Measurements from ENCODE around the gene ADAMTS14.

ADAMTS14 gene

DNA sequence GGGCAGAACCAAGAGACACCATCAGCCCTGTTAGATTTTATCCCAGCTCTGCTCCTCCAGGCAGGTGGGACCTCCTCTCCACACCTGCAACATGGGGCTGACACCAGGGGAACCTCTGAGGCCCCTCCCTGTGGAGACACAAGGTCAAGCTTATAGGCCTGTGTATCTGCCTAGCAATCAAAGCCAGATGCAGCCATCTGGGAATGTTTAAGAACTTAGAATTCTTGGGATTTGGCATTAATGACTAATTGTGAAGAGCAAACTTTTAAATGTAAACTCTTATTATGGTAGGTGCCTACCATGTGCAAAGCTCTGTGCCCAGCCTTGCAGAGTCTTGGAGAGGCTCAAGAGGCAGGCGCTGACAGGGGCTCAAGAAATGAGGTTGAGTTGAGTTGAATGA is 60.7 kb downstream of the ADAMTS14 start:
- H3K27ac ChIP-seq = no peak overlapping the region
- TF ChIP-seq CTCF (IDR thresholded peaks at IDR 0.05) (no peak), ZFX (IDR thresholded peaks at IDR 0.05; ENCODE audit: borderline replicate concordance) (no peak)

DNA sequence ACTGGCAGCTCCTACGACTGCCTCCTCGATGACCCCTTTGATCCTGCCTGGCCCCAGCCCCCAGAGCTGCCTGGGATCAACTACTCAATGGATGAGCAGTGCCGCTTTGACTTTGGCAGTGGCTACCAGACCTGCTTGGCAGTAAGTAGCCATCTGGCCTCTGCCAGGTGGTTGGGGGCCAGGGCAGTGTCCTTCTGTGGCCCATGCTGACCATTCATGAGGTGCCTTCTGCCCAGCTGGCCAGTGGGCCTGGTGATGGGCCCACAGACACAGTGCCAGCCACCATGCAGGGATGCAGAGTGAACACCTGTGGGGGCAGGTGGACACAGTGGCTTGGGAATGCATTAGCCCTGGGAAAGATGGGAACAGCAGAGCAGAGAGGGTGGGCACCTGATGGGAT is 62.9 kb downstream of the ADAMTS14 start:
- TF ChIP-seq CTCF (IDR thresholded peaks at IDR 0.05) (no peak), ZFX (IDR thresholded peaks at IDR 0.05; ENCODE audit: borderline replicate concordance) (no peak)
- no peak overlapping the region for H3K27ac ChIP-seq

- no peak overlapping the region for H3K27ac ChIP-seq
- no peak for TF ChIP-seq ZFX (IDR thresholded peaks at IDR 0.05; ENCODE audit: borderline replicate concordance)
- no peak for TF ChIP-seq CTCF (IDR thresholded peaks at IDR 0.05)
Observed at GRCh38 chr10:70736525-70736924, 64.2 kb downstream of the ADAMTS14 start.

DNA sequence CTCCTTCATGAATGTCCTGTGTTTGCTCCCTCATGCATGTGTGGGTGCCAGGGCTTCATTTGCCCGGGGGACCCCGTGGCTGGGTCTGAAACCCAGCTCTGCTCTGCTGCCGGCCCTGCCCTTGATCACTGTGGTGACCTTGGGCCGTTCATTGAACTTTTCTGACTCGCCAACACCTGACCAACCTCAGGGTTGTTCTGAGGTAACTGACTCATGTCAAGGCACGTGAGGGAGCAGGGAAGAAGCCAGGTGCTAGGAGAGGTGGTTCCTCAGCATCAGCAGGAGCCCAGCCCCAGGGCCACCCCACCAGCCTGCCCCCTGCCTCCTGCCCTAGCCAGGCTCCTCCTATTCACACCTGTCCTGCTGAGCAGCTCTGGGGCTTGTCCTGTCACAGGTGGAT is 64.9 kb downstream of the ADAMTS14 start:
- TF ChIP-seq CTCF (IDR thresholded peaks at IDR 0.05) = no peak
- TF ChIP-seq ZFX (IDR thresholded peaks at IDR 0.05; ENCODE audit: borderline replicate concordance) = no peak
- no peak overlapping the region for H3K27ac ChIP-seq

- H3K27ac ChIP-seq = no peak overlapping the region
- TF ChIP-seq CTCF (IDR thresholded peaks at IDR 0.05) = no peak
- no peak for TF ChIP-seq ZFX (IDR thresholded peaks at IDR 0.05; ENCODE audit: borderline replicate concordance)
Observed at GRCh38 chr10:70738006-70738760, 65.9 kb downstream of the ADAMTS14 start.

GRCh38 chr10:70738761-70739121 is 66.4 kb downstream of the ADAMTS14 start:
- H3K27ac ChIP-seq = no peak overlapping the region
- TF ChIP-seq CTCF (IDR thresholded peaks at IDR 0.05) (no peak), ZFX (IDR thresholded peaks at IDR 0.05; ENCODE audit: borderline replicate concordance) (no peak)

GRCh38 chr10:70740406-70741288 is 68.3 kb downstream of the ADAMTS14 start:
- H3K27ac ChIP-seq = no peak overlapping the region
- no peak for TF ChIP-seq CTCF (IDR thresholded peaks at IDR 0.05)
- TF ChIP-seq ZFX (IDR thresholded peaks at IDR 0.05; ENCODE audit: borderline replicate concordance) = no peak

Data from 22Rv1 (cell line).